ES-I3 (cell line): ENCODE measurements around the gene ADK.

Experiments used
- H3K36me3 ChIP-seq: 2 replicates; pipeline ENCODE4 v1.6.1; 2013; ENCODE audit warnings: mild to moderate bottlenecking, low read length, control low read depth, moderate library complexity; ENCODE audit not compliant: insufficient read depth
- H3K4me1 ChIP-seq: 2 replicates; pipeline ENCODE4 v1.6.1; 2013; ENCODE audit warnings: mild to moderate bottlenecking, control low read depth, low read length; ENCODE audit not compliant: insufficient read depth
- H3K9ac ChIP-seq: 2 replicates; pipeline ENCODE4 v1.6.1; 2013; ENCODE audit warnings: low read depth, mild to moderate bottlenecking, low read length, moderate library complexity
- H3K9me3 ChIP-seq: 2 replicates; pipeline ENCODE4 v1.6.1; 2013; ENCODE audit warnings: mild to moderate bottlenecking, low read length, moderate library complexity; ENCODE audit not compliant: control insufficient read depth, insufficient read depth

The ADK gene

DNA sequence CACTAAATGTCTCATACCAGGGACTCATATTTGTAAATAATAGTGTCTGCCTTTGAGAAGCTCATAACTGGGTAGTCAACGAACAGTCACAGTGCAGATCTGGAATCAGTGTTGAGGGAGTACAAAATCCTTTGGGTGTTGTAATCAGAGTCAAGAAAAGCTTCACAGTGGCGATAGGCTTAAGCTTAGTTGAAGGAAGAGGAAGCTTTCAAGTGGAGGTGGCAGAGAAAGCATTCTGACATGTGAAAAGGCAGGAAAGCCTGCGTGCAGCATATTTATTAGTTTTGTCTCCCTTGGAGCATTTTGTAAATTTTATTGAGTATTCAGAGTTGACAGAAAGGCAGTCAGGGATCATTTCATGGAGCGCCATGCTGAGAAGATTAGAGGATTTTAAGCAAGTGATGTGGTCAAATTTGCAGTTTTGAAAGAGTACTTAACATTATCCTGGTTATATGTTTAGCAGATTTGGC lies 104.9 kb downstream of the ADK start:
- Histone ChIP-seq H3K9me3 (no peaks in the 10 kb centered on the region), H3K9ac (no peak overlapping the region), H3K36me3 (no peaks in the 10 kb centered on the region), H3K4me1 (peaks cover 22% of the 10 kb centered on the region)

DNA sequence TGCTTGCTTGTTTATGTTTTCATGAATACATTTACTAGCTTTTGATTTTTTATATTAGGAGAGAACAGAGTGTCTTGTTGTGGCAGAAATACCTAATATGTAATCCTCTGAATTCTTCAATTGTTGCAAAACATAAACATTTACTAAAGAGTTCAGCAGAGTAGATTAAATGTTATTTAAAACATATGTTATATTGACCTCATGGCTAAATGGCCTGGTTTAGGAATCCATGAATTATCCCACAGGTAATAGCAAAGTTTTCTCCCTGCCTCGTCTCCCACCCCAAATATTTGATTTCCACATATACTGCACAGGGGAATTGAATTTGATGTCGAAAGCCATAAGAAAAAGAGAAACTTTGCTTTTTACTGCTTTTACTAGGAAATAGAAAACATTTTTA lies 111.8 kb downstream of the ADK start:
- Histone ChIP-seq H3K9ac (no peak overlapping the region), H3K36me3 (no peaks in the 10 kb centered on the region), H3K4me1 (no peaks in the 10 kb centered on the region), H3K9me3 (no peaks in the 10 kb centered on the region)

DNA sequence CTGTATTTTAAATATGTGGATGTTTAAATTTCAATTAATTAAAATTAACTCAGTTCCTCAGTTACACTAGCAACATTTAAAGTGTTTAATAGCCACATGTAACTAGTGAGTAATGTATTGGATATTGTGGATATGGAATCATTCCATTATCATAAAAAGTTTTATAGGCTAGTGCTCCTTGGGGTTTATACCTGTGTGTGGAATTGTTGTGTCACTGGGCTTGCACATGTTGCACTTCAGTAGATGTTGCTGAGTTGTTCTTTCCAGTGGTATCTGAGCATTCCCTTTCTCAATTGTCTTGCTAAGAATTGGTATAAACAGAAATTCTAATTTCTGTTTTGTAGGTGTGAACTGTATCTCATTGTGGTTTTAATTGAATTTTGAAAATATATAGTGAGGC lies 113.0 kb downstream of the ADK start:
- Histone ChIP-seq H3K9me3 (no peaks in the 10 kb centered on the region), H3K9ac (no peak overlapping the region), H3K36me3 (no peaks in the 10 kb centered on the region), H3K4me1 (no peaks in the 10 kb centered on the region)

GRCh38 chr10:74272288-74272687 lies 121.3 kb downstream of the ADK start:
- Histone ChIP-seq H3K4me1 (no peaks in the 10 kb centered on the region), H3K9ac (no peak overlapping the region), H3K9me3 (no peaks in the 10 kb centered on the region), H3K36me3 (no peaks in the 10 kb centered on the region)

DNA sequence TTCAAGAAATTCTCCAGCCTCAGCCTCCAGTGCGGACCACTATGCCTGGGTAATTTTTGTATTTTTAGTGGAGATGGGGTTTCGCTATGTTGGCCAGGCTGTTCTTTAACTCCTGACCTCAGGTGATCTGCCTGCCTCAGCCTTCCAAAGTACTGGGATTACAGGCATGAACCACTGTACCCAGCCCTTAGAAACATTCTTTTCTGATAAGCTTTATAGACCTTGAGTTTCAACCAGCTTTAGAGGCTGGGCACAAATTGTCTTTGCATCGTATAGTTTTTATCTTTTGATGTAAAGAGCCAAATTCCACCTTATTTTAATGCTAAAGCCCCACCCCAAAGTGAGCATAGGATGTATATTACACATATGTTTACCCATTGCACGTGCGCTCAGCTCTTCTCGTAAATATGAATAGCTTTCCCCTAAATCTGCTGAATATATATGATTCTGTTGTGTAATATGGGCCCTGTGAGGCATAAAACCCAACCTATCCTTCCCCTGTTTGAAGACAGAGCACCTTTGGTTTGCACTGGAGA lies 124.8 kb downstream of the ADK start:
- Histone ChIP-seq H3K36me3 (no peaks in the 10 kb centered on the region), H3K9me3 (no peaks in the 10 kb centered on the region), H3K9ac (no peak overlapping the region), H3K4me1 (no peaks in the 10 kb centered on the region)

DNA sequence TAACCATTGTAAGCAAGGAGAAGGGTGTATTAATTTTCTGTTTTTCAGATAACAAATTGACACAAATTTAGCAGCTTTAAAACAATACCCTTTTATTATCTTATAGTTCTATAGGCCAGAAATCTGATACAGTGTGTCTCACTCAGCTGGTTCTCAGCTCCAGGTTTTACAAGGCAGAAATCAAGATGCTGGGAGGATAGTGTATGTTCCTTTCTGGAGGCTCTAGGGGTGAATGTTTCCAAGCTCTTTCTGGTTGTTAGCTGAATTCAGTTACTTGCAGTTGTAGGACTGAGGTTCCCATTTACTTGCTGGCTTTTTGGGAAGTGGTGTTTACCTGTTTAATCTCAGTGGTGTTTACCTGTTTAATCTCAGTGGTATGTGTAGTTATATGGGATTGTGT lies 125.4 kb downstream of the ADK start:
- no peaks in the 10 kb centered on the region for H3K36me3 ChIP-seq
- H3K9me3 ChIP-seq, result no peaks in the 10 kb centered on the region
- no peaks in the 10 kb centered on the region for H3K4me1 ChIP-seq
- H3K9ac ChIP-seq, result no peak overlapping the region

DNA sequence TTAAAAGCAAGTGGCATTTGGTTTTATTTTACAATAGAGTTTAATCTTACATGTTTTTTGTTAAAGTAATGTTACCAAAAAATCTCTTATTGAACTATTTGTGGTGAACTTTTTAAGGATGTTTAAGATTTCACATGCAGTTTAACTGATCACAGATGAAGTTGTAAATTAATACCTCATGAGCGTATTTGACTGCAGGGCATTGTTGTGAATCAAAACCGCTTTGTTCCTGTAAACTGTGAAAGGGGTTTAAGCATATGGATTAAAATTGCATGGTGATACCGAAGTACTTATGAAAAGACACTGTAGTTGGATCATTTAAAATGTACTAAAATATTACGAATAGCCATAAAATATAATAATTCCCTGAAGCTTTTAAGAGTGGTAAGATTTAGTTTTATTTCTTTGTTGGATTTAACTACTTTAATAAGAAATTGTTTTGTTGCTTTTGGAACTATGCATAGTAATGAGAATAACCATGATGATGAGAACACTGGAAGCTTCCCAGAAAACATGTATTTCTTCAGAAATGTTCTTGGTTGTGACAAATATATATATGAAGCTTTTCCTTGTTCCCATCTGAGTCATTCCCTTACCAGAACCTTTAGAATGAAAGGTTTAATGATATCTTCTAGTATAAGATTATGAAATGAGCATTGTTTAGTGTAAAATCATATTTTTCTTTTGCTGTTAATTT lies 131.3 kb downstream of the ADK start:
- Histone ChIP-seq H3K4me1 (no peaks in the 10 kb centered on the region), H3K9ac (no peak overlapping the region), H3K36me3 (no peaks in the 10 kb centered on the region), H3K9me3 (no peaks in the 10 kb centered on the region)

DNA sequence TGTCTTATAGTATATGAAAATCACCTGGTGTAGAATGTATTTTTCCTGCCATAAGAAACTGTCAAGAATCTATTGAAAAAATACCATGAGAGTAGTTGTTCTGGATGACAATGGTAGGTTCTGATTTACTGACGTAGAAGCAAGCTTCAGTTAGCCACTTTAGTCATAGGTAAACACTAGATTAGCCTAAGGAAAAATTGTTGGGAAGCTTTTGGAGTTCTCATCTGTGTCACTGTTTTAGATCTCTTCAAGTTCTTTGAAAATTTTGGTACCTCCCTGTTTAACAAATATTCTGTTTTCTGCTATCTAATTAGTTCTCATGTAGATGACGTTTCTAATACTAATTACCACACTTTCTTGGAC lies 131.8 kb downstream of the ADK start:
- no peak overlapping the region for H3K9ac ChIP-seq
- no peaks in the 10 kb centered on the region for H3K4me1 ChIP-seq
- no peaks in the 10 kb centered on the region for H3K9me3 ChIP-seq
- no peaks in the 10 kb centered on the region for H3K36me3 ChIP-seq

DNA sequence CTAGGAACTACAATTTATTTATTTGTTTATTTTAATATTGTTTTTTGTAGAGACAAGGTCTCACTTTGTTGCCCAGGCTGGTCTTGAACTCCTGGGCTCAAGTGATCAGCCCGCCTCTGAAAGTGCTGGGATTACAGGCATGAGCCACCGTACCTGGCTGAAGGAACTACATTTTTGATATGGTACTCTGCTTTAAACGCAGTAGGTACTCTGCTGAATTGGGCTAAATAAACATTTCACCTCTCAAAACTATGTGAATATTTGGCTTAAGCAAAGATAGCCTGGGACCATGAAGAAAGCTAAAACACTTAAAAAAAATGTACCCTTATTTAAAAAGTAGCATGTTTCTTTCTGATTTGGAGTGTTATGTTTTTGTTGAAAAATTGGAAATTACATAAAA lies 138.2 kb downstream of the ADK start:
- Histone ChIP-seq H3K36me3 (no peaks in the 10 kb centered on the region), H3K9me3 (no peaks in the 10 kb centered on the region), H3K9ac (no peak overlapping the region), H3K4me1 (no peaks in the 10 kb centered on the region)

DNA sequence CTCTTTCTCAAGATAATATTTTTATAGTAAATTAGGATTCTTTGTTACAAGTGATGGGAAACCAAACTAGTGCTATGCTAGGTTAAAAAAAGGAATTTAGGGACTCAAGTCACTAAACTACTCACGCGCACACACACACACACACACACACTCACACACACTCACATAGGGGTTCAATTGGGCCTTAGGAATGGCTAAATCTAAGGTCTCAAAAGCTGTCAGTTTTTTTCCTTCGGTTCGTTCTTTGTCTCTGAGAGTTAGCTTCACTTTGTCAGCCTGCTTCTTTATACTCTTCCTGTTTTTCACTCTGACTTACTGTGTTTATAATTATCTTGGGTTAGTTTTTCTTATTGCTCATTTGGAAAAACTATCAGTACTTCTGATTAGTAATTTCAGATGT lies 138.9 kb downstream of the ADK start:
- Histone ChIP-seq H3K36me3 (no peaks in the 10 kb centered on the region), H3K4me1 (no peaks in the 10 kb centered on the region), H3K9ac (no peak overlapping the region), H3K9me3 (no peaks in the 10 kb centered on the region)

GRCh38 chr10:74290708-74291107 lies 139.7 kb downstream of the ADK start:
- H3K9me3 ChIP-seq, result no peaks in the 10 kb centered on the region
- H3K4me1 ChIP-seq, result no peaks in the 10 kb centered on the region
- H3K9ac ChIP-seq, result no peak overlapping the region
- no peaks in the 10 kb centered on the region for H3K36me3 ChIP-seq

DNA sequence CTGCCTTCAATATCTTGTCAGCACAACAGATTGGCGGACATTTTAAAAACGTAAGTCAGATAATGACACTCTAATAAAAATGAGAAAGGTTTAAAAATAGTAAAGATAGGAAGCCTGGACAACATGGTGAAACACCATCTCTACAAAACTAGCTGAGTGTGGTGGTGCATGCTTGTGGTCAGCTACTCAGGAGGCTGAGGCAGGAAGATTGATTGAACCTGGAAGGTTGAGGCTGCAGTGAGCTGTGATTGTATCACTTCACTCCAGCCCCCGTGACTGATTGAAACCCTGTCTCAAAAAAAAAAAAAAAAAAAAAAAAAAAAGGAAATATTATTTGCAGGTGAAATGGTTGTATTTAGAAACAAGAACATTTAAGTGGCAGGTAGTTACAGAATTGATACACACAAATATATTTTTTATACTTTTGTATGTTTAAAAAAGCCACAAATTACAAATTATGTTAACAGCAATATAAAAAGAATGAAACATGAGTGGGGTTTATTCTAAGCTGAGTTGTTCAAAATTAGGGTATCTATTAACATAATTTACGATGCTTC lies 141.9 kb downstream of the ADK start:
- H3K9ac ChIP-seq, result no peak overlapping the region
- H3K36me3 ChIP-seq, result no peaks in the 10 kb centered on the region

GRCh38 chr10:74293686-74294371 lies 142.8 kb downstream of the ADK start:
- Histone ChIP-seq H3K4me1 (no peaks in the 10 kb centered on the region), H3K36me3 (no peaks in the 10 kb centered on the region), H3K9me3 (no peaks in the 10 kb centered on the region), H3K9ac (no peak overlapping the region)

More for the DNA sequence above, 141.9 kb downstream of the ADK start:
- no peaks in the 10 kb centered on the region for H3K4me1 ChIP-seq
- no peaks in the 10 kb centered on the region for H3K9me3 ChIP-seq

- Histone ChIP-seq H3K9me3 (no peaks in the 10 kb centered on the region), H3K36me3 (no peaks in the 10 kb centered on the region), H3K9ac (no peak overlapping the region), H3K4me1 (no peaks in the 10 kb centered on the region)
These were observed 146.5 kb downstream of the ADK start for GRCh38 chr10:74297389-74298080.
